NCI-H524 (cell line): ENCODE results near the gene EHMT1.
"Not testable (repeated sequence)": the region's sequence is repeated elsewhere in the genome, so short reads cannot be mapped to it uniquely, and the experiment has no call there.

Experiments
- DNase-seq, 2 experiments: peaks; one replicate each; lab custom pipeline; 2025; lab: John Stamatoyannopoulos, UW

EHMT1 gene

DNA sequence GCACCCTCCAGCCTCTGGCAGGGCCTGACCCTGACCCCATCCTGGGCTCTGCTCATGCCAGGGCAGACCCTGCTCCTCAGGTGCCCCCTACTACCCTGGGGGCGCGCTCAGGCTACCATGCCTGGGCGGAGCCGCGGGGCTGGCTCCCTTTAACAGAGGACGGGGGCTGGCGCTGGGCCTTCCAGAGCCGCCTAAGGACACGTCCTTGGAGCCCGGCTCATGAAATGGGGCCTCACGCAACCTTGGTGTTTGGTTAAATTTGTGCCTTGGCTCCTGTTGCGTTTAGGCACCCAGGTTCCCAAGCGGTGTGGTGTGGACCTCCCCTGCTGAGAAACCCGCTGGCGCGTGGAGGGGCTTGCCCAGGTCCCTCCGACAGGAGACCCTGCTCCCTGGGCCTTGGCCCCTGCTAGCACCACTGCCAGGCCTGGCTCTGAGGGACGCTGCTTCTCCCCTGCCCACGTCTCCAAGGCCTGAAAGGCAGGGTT, 3.4 kb upstream of the EHMT1 start:
- DNase-seq: no peak

DNA sequence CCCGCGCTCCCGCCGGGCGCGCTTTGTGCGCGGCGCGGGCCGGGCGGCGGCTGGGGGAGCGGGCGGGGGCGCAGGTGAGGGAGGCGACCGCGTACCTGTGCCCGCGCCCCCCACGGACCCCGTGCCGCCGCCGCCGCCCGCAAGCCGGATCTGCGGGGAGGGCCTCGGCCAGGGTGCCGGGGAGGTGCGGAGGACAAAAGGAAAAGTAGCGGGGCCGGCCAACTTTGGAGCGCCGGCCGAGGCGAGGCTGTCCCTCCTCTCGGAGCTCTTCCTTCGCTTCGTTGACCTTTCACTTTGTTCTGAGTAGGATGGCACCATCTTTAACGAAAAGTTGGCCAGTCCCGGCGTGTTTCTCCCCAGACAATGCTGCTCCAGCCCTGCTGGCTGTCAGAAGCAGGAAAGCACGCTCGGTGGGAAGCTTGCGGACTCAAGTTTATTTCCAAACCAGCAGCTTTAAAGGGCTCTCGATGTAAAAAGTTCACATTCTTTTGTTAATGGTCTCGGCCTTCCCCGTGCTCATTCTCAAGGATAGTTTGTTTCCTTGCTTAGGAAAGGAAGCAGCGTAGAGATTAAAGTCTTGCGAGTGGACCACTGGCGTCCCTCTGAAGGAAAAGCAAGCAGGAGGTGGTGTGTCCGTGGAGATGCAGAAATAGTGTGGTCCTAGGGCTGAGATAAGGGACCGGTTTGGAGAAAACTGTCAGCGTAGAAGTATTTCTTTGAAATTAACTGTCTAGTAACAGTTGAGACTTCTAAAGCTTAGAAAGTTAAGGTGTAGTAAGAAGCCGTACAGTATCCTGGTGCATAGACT, 639 bp downstream of the EHMT1 start:
- DNase-seq: no peak

DNA sequence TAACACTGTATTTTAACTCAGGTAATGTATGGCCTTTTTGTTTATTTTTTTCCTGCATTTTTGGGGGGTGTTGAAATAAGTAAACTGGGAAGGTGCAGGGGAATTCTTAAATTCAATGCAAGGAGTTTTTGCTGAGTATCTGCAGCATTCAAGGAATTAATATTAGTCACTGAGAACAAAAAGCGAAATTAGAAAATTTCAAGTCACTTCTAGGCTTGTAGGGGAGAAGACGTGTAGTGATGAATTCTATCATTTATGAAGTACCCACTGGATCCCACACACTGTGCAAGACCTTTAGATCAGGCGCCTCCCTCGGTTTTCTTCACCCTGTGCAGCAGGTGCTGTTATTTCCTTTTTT, 1.2 kb downstream of the EHMT1 start:
- no peak for DNase-seq

DNA sequence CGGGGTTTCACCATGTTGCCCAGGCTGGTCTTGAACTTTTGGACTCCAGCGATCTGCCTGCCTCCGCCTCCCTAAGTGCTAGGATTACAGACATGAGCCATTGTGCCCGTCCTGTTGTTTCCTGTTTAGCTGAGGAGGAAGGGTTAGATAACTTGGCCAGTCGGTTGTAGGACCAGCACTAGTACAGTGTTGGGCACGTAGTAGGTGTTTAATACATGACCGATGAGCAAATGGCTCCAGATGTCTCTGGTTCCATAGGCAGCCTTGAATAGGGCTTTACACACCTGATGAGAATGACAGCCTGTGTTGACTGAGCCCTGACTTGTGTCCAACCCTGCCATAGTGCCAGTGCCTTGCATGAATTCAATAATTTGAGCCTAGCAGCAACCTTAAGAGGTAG, 1.8 kb downstream of the EHMT1 start:
- DNase-seq: no peak

DNA sequence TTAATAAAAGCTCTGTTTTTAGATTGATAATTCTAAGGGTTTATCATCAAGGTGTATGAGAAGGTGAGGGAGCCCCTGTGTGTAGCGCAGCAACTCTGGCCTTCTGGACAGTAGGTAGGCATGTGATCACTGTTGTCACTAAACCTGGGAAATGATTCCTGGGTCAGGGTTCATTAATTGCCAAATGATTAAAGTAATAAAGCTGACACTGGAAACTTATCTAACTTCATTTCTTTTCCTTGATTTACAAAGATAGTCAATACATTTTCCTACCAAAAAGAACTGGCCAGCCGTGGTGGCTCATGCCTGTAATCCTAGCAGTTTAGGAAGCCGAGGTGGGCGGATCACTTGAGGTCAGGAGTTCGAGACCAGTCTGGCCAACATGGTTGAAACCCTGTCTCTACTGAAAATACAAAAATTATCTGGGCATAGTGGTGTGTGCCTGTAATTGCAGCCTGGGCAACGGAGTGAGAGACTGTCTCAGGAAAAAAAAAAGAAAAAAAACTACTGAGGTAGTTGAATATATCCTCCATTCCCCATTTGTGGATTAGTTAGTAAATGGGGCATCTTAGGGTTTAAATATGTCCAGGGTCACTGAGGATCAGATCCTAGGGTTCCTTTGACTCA, 2.4 kb downstream of the EHMT1 start:
- DNase-seq: no peak

DNA sequence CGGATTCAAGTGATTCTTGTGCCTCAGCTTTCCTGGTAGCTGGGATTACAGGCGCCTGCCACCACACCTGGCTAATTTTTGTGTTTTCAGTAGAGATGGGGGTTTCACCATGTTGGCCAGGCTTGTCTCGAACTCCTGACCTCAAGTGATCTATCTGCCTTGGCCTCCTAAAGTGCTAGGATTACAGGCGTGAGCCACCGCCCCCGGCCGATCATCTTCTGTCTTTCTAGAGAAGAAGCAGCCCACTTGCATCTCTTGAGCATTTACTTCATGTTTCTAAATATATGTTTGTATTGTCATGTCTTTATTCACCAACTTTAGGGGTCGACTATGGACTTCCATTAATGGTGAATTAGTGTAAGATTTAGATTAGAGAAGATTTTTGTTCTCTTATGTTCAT, 3.4 kb downstream of the EHMT1 start:
- DNase-seq: not testable (repeated sequence)

DNA sequence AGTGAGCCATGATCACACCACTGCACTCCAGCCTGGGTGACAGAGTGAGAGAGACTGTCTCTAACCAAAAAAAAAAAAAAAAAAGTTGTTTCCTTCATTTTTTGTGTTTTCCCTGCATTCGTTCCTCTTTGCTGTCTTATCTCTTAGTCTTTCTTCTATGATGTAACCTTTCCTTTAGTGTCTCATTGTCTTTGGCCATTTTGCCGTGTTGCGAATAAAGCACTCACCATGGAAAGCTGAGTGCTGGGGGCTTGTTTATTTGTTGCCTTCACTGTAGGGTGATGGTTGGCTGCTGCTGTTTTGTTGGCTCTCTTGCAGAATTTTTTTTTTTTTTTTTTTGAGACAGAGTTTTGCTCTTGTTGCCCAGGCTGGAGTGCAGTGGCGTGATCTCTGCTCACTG, 7.7 kb downstream of the EHMT1 start:
- DNase-seq: no peak

DNA sequence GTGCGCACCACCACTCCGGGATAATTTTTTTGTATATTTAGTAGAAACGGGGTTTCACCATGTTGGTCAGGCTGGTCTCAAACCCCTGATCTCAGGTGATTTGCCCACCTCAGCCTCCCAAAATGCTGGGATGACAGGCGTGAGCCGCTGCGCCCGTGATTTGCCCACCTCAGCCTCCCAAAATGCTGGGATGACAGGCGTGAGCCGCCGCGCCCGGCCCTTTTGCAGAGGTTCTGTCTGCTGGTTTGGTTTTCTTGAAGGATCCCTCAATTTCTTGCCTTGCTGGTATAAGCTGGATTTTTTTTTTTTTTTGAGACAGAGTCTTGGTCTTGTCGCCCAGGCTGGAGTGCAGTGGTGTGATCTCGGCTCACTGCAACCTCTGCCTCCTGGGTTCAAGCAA, 8.6 kb downstream of the EHMT1 start:
- not testable (repeated sequence) for DNase-seq

DNA sequence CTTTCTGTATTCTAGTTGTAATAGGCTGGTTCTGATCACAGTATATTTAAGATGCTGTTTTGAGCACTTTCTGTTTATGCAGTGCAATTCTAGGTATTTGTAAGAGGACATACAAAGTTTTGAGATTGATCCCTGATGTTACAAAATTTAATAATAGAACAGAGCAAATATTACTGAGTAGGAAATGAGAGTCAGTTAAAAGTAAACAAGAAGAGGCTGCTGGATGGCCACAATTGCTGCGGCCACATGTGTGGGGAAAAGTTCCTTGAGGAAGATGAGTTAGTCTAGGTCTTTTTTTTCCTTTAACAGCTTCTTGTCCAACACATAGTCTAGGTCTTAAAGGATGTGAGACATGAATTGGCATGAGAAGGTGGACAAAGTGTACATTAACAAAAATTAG, 11.3 kb downstream of the EHMT1 start:
- no peak for DNase-seq

DNA sequence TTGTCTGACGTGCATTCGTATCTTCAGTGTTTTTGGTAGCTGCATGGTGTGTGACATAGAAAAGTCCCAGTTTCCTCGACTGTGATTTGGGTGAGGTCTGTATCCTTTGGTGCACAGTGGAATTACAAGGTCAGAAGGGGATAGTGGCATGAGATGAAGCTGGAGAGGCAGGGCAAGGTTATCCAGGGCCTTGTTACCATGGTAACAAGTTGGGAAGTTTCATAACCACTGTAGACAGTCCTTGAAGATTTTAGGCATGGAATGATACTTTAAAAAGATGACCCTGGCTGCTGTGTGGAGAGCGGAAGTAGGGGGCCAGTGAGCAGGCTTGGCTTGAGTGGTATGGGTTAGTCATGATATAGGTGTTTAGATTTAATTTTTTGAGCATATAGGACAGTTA, 11.9 kb downstream of the EHMT1 start:
- DNase-seq: no peak

DNA sequence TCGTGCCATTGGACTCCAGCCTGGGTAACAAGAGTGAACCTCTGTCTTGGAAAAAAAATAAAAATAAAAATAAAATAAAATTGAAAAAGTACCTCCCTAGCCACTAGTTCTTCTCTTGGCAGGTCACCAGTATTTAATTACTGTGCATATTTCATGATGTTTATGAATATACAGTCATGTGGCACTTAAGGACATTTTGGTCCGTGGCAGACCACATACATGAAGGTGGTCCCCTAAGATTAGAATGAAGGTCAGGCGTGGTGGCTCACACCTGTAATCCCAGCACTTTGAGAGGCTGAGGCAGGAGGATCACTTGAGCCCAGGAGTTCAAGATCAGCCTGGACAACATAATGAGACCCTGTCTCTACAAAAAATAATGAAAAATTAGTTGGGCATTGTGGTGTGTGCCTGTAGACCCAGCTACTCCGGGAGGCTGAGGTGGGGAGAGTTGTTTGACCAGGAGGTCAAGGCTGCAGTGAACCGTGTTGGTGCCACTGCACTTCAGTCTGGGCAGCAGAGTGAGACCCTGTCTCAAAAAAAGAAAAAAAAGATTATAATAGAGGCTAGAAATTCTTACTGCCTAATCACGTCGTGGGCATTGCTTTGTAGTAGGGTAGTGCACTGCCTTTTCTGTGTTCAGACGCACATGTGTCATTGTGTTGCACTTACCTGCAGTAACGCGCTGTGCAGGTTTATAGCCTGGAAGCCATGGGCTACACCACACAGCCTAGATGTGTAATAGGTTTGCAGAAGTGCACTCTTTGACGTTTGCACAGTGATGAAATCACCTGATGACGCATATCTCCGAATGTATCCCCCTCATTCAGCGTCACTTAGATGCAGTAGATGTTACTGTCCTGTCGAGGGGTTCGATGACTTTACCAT, 12.8 kb downstream of the EHMT1 start:
- DNase-seq: no peak

DNA sequence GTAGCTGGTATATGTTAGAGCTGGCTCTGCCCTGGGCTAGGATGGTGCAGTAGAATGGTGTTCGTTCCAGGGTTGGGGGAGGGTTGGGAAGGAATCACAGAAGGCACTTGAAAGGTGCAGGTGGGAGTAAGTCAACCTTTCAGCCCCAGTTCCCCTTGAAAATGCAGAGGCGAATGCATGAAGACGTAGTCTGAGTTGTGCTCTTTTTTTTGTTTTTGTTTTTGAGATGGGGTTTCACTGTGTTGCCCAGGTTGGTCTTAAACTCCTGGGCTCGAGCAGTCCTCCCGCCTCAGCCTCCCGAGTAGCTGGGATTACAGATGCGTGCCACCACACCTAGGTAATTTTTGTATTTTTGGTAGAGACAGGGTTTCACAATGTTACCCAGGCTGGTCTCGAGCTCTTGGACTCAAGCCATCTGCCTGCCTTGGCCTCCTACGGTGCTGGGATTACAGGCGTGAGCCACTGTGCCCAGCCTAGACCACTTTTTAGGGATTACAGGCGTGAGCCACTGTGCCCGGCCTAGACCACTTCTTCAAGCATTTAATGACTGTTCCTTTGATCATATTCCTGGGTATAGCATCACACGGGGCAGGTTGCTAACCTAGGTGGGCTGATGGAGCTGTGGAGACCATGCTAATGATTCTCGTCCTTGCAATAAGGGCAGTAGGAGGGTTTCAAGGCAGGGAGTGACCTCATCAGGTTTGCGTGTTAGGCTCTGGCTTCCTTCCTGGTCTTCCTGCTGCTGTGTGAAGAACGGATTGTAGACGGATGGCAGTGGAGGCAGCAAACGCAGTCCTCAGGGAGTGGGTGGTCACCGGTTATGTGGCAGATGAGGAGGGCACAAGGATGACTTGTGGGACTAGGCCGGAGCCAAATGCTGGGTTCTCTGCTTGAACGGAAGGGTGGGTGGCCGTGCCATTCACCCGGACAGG, 13.7 kb downstream of the EHMT1 start:
- peak in 1 of 2 experiments; percentile 36 for DNase-seq

DNA sequence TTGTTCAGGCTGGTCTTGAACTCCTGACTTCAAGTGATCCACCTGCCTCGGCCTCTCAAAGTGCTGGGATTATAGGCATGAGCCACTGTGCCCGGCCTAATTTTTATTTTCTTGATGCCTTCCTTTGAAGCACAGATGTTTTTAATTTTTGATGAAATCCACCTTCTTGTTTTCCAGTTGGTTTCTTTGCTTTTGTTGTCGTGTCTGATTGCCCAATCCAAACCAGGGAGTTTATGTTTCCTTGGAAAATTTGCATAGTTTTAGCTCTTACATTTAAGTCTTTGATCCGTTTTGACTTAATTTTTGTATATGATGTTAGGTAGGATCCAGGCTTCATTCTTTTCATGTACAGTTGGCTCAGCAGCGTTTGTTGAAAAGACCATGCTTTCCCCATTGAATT, 15.2 kb downstream of the EHMT1 start:
- no peak for DNase-seq

DNA sequence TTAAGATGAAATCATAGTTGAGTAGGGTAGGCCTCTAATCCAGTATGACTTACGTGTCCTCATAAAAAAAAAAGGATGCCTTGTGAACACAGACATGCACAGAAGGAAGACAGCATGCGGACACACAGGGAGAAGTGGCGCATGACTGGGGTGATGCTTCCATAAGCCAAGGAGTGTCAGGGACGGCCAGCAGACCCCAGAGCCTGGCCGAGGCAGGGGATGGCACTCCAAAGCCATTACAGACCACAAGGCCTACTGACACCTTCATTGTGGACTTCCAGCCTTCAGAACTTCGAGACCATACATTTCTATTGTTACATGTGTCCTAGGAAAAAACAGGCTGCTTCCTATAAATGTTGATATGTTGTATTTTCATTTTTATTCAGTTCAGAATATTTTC, 19.9 kb downstream of the EHMT1 start:
- DNase-seq: no peak

DNA sequence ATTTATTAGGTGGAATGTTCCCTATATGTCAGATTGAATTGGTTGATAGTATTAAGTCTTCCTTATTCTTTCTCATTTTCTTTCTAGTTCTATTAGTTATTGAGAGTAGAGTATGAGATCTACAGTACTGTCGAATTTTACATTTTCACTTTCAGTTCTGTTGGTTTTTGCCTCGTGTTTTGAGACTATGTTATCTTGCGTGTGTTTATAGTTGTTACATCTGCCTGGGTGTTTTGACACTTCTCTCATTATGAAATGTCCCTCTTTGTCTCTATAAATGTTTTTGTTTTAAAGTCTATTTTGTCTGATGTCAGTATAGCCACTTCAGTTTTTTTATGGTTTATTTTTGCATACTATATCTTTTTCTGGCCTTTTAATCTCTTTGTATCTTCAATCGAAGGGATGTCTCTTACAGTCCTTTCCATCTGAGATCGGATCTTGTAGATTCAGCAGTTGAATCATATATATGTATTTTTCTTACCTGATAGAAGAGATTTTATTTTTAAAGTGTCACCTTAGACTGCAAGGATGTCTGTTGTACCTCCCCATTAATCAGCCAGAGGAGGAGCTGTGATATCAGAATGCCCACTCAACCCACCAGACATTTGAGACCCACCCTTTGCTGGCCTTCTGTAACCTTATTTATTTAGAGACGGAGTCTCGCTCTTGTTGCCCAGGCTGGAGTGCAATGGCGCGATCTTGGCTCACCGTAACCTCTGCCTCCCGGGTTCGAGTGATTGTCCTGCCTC, 20.7 kb downstream of the EHMT1 start:
- DNase-seq: no peak

DNA sequence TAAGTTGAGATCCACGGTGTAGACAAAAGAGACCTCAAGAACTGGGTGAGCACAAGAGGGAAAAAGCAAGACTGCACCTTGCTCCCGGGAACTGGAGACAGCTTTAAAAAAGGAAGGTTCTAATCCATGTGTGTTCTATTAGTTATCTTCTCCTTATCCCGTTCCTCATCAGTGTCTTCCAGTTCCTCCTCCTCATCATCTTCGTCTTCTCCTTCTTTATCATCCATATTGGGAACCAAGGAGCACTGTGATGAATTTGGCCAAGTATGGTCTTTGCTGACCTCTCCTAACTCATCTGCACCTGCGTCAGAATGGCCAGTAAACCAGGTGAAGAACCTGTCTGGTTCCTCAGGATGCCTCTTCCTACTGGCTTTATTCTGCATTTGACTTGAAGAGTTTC, 22.1 kb downstream of the EHMT1 start:
- no peak for DNase-seq

DNA sequence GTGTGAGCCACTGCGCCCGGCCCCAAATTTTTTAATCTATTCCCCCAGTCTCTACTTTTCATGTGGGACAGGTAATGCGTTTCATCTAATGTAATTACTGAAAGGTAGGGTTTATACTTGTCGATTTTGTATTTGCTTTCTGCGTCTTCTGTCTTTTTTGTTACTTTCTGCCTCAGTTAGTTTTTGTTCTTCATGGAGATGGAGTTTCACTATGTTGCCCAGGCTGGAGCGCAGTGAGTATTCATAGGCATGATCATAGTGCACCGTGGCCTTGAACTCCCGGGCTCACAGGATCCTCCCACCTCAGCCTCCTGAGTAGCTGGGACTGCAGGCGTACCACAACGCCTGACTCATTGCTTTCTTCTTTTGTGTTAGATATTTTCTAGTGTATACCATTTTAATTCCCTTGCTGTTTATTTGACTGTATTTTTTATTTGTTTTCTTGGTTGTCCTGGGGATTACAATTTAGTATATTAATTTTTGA, 23.4 kb downstream of the EHMT1 start:
- no peak for DNase-seq

DNA sequence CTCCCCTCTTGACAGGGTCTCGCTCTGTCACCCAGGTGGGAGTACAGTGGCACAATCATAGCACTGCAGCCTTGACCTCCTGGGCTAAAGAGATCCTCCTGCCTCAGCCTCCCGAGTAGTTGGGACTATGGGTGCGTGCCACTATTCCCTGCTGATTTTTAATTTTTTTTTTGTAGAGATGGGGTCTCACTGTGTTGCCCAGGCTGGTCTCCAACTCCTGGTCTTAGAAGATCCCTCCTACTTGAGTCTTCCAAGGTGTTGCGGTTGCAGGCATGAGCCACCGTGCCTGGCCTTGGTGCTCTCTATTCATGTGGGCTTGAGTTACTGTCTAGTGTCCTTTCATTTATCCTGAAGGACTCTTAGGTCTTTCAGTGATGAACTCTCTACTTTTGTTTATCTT, 24.1 kb downstream of the EHMT1 start:
- no peak for DNase-seq

DNA sequence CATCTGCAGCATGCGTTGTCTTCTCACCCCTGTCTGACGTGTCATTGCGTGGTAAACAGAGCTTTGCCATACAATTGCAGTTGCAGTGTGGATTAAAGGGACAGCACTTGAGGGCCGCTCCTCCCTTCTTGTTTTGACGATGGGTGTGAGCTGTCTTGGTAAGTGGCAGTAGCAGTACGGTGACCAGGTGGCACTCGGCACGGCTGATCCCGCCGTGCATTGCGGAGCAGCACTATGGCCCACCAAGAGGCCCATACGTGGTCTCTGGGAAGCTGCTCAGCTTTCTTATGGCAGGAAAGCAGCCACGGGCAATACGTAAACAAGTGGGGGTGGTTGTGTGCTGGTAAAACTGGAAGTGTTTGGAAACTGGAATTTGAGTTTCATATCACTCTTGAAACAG, 25.1 kb downstream of the EHMT1 start:
- DNase-seq: no peak

DNA sequence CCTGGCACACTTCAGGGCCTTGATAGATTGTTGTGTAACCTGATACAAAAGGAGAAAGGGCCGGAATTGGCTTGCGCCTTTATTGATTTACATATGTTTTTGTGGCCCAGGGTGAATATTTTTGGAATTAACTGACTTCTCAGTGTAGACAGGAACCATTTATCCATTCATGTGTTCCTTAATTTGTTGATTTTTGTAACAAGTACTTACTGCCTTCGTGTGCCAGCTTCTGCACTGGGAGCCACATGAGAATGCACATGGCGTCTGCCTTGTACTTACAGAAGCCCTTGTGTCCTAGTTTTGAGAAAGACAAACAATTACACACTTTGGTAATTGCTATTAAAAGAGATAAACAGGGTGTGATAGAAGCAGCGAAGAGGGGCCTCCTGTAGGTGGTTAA, 26.4 kb downstream of the EHMT1 start:
- no peak for DNase-seq

DNA sequence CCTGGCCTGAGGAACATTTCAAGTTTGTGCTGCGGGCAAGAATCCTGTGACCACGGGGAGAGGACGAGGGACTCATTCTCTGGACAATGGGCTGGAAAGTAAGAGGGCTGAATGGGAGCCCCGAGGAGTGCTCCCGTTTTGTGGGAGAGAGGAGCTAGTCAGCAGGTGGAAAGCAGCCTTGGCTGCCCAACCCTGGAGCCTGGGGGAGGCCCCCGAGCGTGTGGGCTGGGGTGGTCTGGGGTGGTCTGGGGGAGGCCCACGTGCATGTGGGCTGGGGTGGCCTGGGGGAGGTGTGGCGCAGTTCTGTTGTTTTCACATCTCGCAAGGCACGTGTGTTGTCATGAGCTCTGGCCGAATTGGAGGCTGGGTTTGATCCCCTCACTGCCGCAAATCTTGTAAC, 27.5 kb downstream of the EHMT1 start:
- no peak for DNase-seq
